ENCODE data around the gene NTRK2.

- no peak for TF ChIP-seq CTCF (IDR thresholded peaks at IDR 0.05; ENCODE audit: poor library complexity)
- no peak for TF ChIP-seq EZH2phosphoT487 (IDR thresholded peaks at IDR 0.05; ENCODE audit: low read depth, severe bottlenecking, unreplicated experiment)
- no peak for TF ChIP-seq EZH2 (IDR thresholded peaks at IDR 0.05; ENCODE audit: borderline replicate concordance)
Observed at GRCh38 chr9:84807870-84808390, 138.4 kb downstream of the NTRK2 start.

All from hepatocyte (in vitro differentiated cells).